OCI-LY3 (cell line): Measurements from ENCODE around the gene EXOSC7.

Source experiments
- H2AFZ ChIP-seq: fragments of 200-600, 300-600 bp; shearing (Covaris generic); 2 replicates; pipeline ENCODE4 v1.6.0; 2014; ENCODE audit warnings: antibody characterized with exemption, low read depth, low read length
- H3K27ac ChIP-seq: fragments of 200-600, 300-600 bp; sonication (generic); 2 replicates; pipeline ENCODE4 v1.5.1; 2014; ENCODE audit warnings: mild to moderate bottlenecking, low read length, moderate library complexity, mixed read lengths
- H3K27me3 ChIP-seq: fragments of 200-600, 300-600 bp; sonication (generic); 2 replicates; pipeline ENCODE4 v1.6.1; 2014; ENCODE audit warnings: low read depth, low read length, mixed read lengths
- H3K36me3 ChIP-seq: fragments of 200-600, 300-600 bp; sonication (generic); replicated peaks from 2 replicates; pipeline ENCODE3; 2014; ENCODE audit warnings: low read depth, low read length, mixed read lengths
- H3K4me1 ChIP-seq: fragments of 300-600, 200-600 bp; sonication (generic); 2 replicates; pipeline ENCODE4 v1.6.1; 2014; ENCODE audit warnings: low read length, mixed read lengths
- H3K4me2 ChIP-seq: fragments of 200-600, 300-600 bp; sonication (generic); 2 replicates; pipeline ENCODE4 v1.6.1; 2014; ENCODE audit warnings: low read length, mixed read lengths
- H3K4me3 ChIP-seq: fragments of 300-600, 200-600 bp; sonication (generic); 2 replicates; pipeline ENCODE4 v1.5.1; 2014; ENCODE audit warnings: antibody characterized with exemption, mild to moderate bottlenecking, low read length, moderate library complexity
- H3K79me2 ChIP-seq: fragments of 300-600, 200-600 bp; shearing (Covaris generic); 2 replicates; pipeline ENCODE4 v1.6.1; 2014; ENCODE audit warnings: mild to moderate bottlenecking, low read length, mixed read lengths
- H3K9ac ChIP-seq: fragments of 300-600, 200-600 bp; shearing (Covaris generic); 2 replicates; pipeline ENCODE4 v1.6.0; 2014; ENCODE audit warnings: mild to moderate bottlenecking, low read length, moderate library complexity
- H3K9me3 ChIP-seq: fragments of 200-600, 300-600 bp; shearing (Covaris generic); 2 replicates; pipeline ENCODE4 v1.6.1; 2014; ENCODE audit warnings: low read length, mixed read lengths; ENCODE audit not compliant: insufficient read depth
- H4K20me1 ChIP-seq: fragments of 200-600, 300-600 bp; sonication (generic); 2 replicates; pipeline ENCODE4 v1.6.1; 2016; ENCODE audit warnings: low read length, mixed read lengths; ENCODE audit not compliant: insufficient read depth
- CTCF ChIP-seq: fragments of 200-600, 300-600 bp; sonication (generic); IDR thresholded peaks from 2 replicates; pipeline ENCODE4 v1.5.1; 2014; ENCODE audit warnings: antibody characterized with exemption, low read length, low read depth
- EZH2phosphoT487 ChIP-seq: fragments of 200-600 bp; shearing (Covaris generic); IDR thresholded peaks from 2 replicates; pipeline ENCODE4 v1.6.1; 2018; ENCODE audit warnings: antibody characterized with exemption, mixed run types, low read depth

The EXOSC7 gene

GRCh38 chr3:44976002-44976815 lies at the start of gene EXOSC7, which contains the start of gene ZDHHC3:
Gene EXOSC7 (plus strand): TSS chr3:44976244. CDS start chr3:44976278, 34 bp downstream.
Gene ZDHHC3 (minus strand): TSS chr3:44976174. CDS start chr3:44959436, 16,738 bp downstream.
- H3K4me1 ChIP-seq: peaks cover 24% of the 10 kb centered on the region
- peak within 1 kb of the TSS; percentile 79 for H2AFZ ChIP-seq
- H4K20me1 ChIP-seq: peaks cover 43% of the 10 kb centered on the region

DNA sequence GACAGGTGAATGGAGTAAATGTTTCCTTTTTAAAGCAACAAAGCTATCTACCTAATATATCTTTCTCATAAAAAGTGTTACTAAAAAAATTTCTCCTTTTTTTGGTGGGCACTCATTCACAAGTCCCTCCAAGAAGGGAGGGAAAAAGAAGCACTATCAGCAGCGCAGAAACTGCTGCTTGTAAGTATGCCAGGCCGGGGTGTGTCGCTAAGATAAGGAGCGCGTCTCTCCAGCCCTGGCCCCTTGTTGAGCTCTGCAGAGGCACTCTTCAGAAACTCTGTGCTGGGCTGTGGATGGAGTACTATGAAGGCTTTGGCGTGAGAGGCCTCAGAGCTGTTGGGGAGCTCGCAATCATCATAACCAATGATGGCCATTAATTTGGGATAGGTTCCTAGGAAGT lies 49.1 kb upstream of the EXOSC7 start:
- no peak overlapping the region for H3K4me3 ChIP-seq
- no peak overlapping the region for H3K9ac ChIP-seq
- H3K9me3 ChIP-seq: no peaks in the 10 kb centered on the region
- no peak overlapping the region for H3K27ac ChIP-seq
- no peak overlapping the region for H2AFZ ChIP-seq
- no peaks in the 10 kb centered on the region for H4K20me1 ChIP-seq
- peaks cover 27% of the 10 kb centered on the region for H3K36me3 ChIP-seq
- no peaks in the 10 kb centered on the region for H3K27me3 ChIP-seq
- H3K4me2 ChIP-seq: no peak overlapping the region
- no peaks in the 10 kb centered on the region for H3K4me1 ChIP-seq
- H3K79me2 ChIP-seq: no peaks in the 10 kb centered on the region
- TF ChIP-seq EZH2phosphoT487: no peak
- TF ChIP-seq CTCF: no peak

More at GRCh38 chr3:44976002-44976815, at the start of gene EXOSC7, which contains the start of gene ZDHHC3:
- no peak for TF ChIP-seq CTCF
- TF ChIP-seq EZH2phosphoT487: no peak
- peak within 1 kb of the TSS; percentile 36 for H3K27ac ChIP-seq
- peak within 1 kb of the TSS; percentile 86 for H3K9ac ChIP-seq
- no peaks in the 10 kb centered on the region for H3K9me3 ChIP-seq
- H3K4me3 ChIP-seq: peak within 1 kb of the TSS; percentile 81
- peaks cover 33% of the 10 kb centered on the region for H3K36me3 ChIP-seq
- H3K79me2 ChIP-seq: peaks cover 90% of the 10 kb centered on the region
- no peaks in the 10 kb centered on the region for H3K27me3 ChIP-seq
- H3K4me2 ChIP-seq: peak within 1 kb of the TSS; percentile 92

GRCh38 chr3:44927371-44927770 lies 48.7 kb upstream of the EXOSC7 start:
- no peak overlapping the region for H3K9ac ChIP-seq
- no peak overlapping the region for H2AFZ ChIP-seq
- H3K4me1 ChIP-seq: no peaks in the 10 kb centered on the region
- H3K79me2 ChIP-seq: no peaks in the 10 kb centered on the region
- peaks cover 27% of the 10 kb centered on the region for H3K36me3 ChIP-seq
- no peak for TF ChIP-seq CTCF
- TF ChIP-seq EZH2phosphoT487: no peak
- H3K4me3 ChIP-seq: no peak overlapping the region
- no peaks in the 10 kb centered on the region for H3K9me3 ChIP-seq
- no peaks in the 10 kb centered on the region for H4K20me1 ChIP-seq
- H3K27ac ChIP-seq: no peak overlapping the region
- H3K27me3 ChIP-seq: no peaks in the 10 kb centered on the region
- H3K4me2 ChIP-seq: no peak overlapping the region

- Histone ChIP-seq H3K79me2 (no peaks in the 10 kb centered on the region), H3K27me3 (no peaks in the 10 kb centered on the region), H3K4me1 (no peaks in the 10 kb centered on the region), H3K9me3 (no peaks in the 10 kb centered on the region), H4K20me1 (no peaks in the 10 kb centered on the region), H3K27ac (no peak overlapping the region), H2AFZ (no peak overlapping the region), H3K36me3 (peaks cover 32% of the 10 kb centered on the region), H3K4me3 (no peak overlapping the region), H3K4me2 (no peak overlapping the region), H3K9ac (no peak overlapping the region)
- TF ChIP-seq CTCF (no peak), EZH2phosphoT487 (no peak)
Observed at GRCh38 chr3:44929782-44930181, 46.3 kb upstream of the EXOSC7 start.
